BE2C (cell line): ENCODE measurements around the gene NAP1L4.

Experiments used
- DNase-seq: peaks from one replicate; pipeline ENCODE4 v3.0.0-alpha.2; 2020
- H3K27me3 ChIP-seq: fragments of 250-450 bp; sonication (Bioruptor Pico); 2 replicates; pipeline ENCODE4 v1.5.1; 2020; ENCODE audit warnings: mild to moderate bottlenecking
- H3K36me3 ChIP-seq: fragments of 250-450 bp; sonication (Bioruptor Pico); 2 replicates; pipeline ENCODE4 v1.5.1; 2020; ENCODE audit warnings: mild to moderate bottlenecking
- H3K4me1 ChIP-seq: fragments of 250-450 bp; sonication (Bioruptor Pico); 2 replicates; pipeline ENCODE4 v1.5.1; 2020
- H3K4me3 ChIP-seq: 2 replicates; pipeline ENCODE4 v1.5.1; 2011; ENCODE audit warnings: low read depth, low read length
- H3K9me3 ChIP-seq: fragments of 250-450 bp; sonication (Bioruptor Pico); 2 replicates; pipeline ENCODE4 v1.5.1; 2020
- TF ChIP-seq, protein P1 (sequence below): IDR thresholded peaks from 2 replicates; pipeline ENCODE4 v1.5.1; 2012; ENCODE audit warnings: mild to moderate bottlenecking, low read depth, low read length

Gene NAP1L4

GRCh38 chr11:2896047-2896446 is 96.1 kb downstream of the NAP1L4 start:
- Histone ChIP-seq H3K4me3 (no peak overlapping the region), H3K4me1 (no peaks in the 10 kb centered on the region), H3K27me3 (no peaks in the 10 kb centered on the region), H3K9me3 (no peaks in the 10 kb centered on the region), H3K36me3 (no peaks in the 10 kb centered on the region)
- TF ChIP-seq, protein P1, sequence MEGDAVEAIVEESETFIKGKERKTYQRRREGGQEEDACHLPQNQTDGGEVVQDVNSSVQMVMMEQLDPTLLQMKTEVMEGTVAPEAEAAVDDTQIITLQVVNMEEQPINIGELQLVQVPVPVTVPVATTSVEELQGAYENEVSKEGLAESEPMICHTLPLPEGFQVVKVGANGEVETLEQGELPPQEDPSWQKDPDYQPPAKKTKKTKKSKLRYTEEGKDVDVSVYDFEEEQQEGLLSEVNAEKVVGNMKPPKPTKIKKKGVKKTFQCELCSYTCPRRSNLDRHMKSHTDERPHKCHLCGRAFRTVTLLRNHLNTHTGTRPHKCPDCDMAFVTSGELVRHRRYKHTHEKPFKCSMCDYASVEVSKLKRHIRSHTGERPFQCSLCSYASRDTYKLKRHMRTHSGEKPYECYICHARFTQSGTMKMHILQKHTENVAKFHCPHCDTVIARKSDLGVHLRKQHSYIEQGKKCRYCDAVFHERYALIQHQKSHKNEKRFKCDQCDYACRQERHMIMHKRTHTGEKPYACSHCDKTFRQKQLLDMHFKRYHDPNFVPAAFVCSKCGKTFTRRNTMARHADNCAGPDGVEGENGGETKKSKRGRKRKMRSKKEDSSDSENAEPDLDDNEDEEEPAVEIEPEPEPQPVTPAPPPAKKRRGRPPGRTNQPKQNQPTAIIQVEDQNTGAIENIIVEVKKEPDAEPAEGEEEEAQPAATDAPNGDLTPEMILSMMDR, result no peak
- DNase-seq, result no peak
